Tibial nerve (tissue), 3 donors: ENCODE data around the gene CAMKK2.

Experiments used
- CTCF ChIP-seq, 5 experiments: fragments of 200-600 bp in 3 of 5; fragments of 450-650 bp in 2 of 5; sonication (generic) in 3 of 5; IDR thresholded peaks; one replicate each; pipeline ENCODE4 v1.5.1; 2016 to 2019; ENCODE audit warnings: antibody characterized with exemption in 5 of 5, mild to moderate bottlenecking in 3 of 5, moderate library complexity in 2 of 5
- POLR2A ChIP-seq, 2 donors: fragments of 450-650 bp; IDR thresholded peaks; one replicate each; pipeline ENCODE4 v1.6.1; 2017; ENCODE audit warnings: antibody characterized with exemption in 2 of 2, mild to moderate bottlenecking in 2 of 2, moderate library complexity in 2 of 2

DNA sequence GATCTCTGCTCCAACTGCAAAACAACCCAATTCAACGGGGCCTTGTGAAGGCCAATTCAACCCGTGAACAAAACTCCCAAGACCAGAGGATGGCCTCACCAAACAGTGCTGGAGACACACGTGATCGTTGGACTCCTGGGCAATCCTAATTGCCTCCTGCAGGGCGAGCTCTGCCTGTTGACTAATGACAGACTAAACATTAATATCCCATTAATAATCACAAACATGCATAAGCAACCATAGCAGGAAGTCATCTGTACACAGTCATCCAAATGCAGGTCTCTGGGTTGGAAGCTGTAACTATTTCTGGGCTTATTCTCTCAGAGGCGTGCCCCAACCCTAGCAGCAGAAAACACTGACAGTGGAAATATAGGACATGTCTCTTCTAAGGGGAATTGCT lies 34.7 kb upstream of the CAMKK2 start:
- TF ChIP-seq CTCF (IDR thresholded peaks at IDR 0.05) (no peak), POLR2A (IDR thresholded peaks at IDR 0.05) (no peak)
